Gastrocnemius medialis (tissue), 4 donors: Measurements from ENCODE around the gene CCNB2. TPM values are rescaled to one million over a fixed set of nuclear protein-coding genes. Genes with fewer than 3 reads are reported as not detected.

ENCODE experiments used
- ATAC-seq, 2 donors: fragments of 150-250 bp; one replicate each; pipeline ENCODE4 v1.9.1; 2016
- DNase-seq, 2 donors: peaks; one replicate each; pipeline ENCODE4 v3.0.0-alpha.2; 2019
- H3K27ac ChIP-seq, 4 donors: fragments of 200-600 bp; sonication (generic); 1 replicate in 1 of 4; 2 replicates in 3 of 4; pipeline ENCODE4 v1.5.1; 2016 to 2018; ENCODE audit warnings: mild to moderate bottlenecking in 2 of 4, moderate library complexity in 1 of 4
- H3K27me3 ChIP-seq, 3 donors: fragments of 200-600 bp; sonication (generic) in 2 of 3; 1 replicate in 1 of 3; 2 replicates in 2 of 3; pipeline versions ENCODE4 v1.5.1 to v1.6.0; 2016 to 2019; ENCODE audit warnings: mild to moderate bottlenecking in 1 of 3, moderate library complexity in 1 of 3
- H3K36me3 ChIP-seq, 2 donors: fragments of 200-600 bp; sonication (generic) in 1 of 2; one replicate each; pipeline ENCODE4 v1.5.1; 2017 to 2018
- H3K4me1 ChIP-seq, 2 donors: fragments of 200-600 bp; sonication (generic) in 1 of 2; one replicate each; pipeline ENCODE4 v1.5.1; 2016 to 2017; ENCODE audit warnings: mild to moderate bottlenecking in 2 of 2
- H3K4me3 ChIP-seq, 4 donors: fragments of 200-600 bp; sonication (generic) in 3 of 4; 1 replicate in 1 of 4; 2 replicates in 3 of 4; pipeline ENCODE4 v1.5.1; 2016 to 2019; ENCODE audit warnings: mild to moderate bottlenecking in 2 of 4
- H3K9me3 ChIP-seq, 3 donors: fragments of 200-600 bp; sonication (generic) in 2 of 3; 1 replicate in 1 of 3; 2 replicates in 2 of 3; pipeline ENCODE4 v1.5.1; 2016 to 2019
- POLR2A ChIP-seq, 2 donors: fragments of 450-650 bp; IDR thresholded peaks; one replicate each; pipeline ENCODE4 v1.6.1; 2017; ENCODE audit warnings: antibody characterized with exemption in 2 of 2, mild to moderate bottlenecking in 2 of 2, moderate library complexity in 2 of 2
- in situ Hi-C, 4 donors: fragments of 200-750 bp; cut with MboI; loops; one replicate each; pipeline versions ENCODE4 v1.15.0 to v1.8.0; 2017; ENCODE audit warnings: low sequenced_read_pairs in 4 of 4
- intact Hi-C: fragments of 100-400 bp; cut with DNase I; formaldehyde crosslinking; loops from one replicate; pipeline ENCODE4 v1.15.1; 2023; ENCODE audit warnings: low total_unique reads
- total RNA-seq, 4 donors: library from RNA; depleted of rRNA; stranded (reverse); fragments of >200 nt; gene quantifications; one replicate each; pipeline versions ENCODE4 v1.1.0 to v1.2.3, GENCODE V29; 2016
- TF ChIP-seq, protein P1 (sequence below), 5 experiments: fragments of 450-650 bp in 3 of 5; fragments of 200-600 bp in 2 of 5; sonication (generic) in 2 of 5; IDR thresholded peaks in 4 of 5; conservative IDR thresholded peaks in 1 of 5; 1 replicate in 4 of 5; 2 replicates in 1 of 5; pipeline ENCODE4 v1.5.1; 2016 to 2019; ENCODE audit warnings: antibody characterized with exemption in 5 of 5, mild to moderate bottlenecking in 3 of 5, moderate library complexity in 3 of 5

Gene CCNB2
- total RNA-seq, 4 donors from 2014 or later = 0.33 to 0.62 TPM; not detected in 2

DNA sequence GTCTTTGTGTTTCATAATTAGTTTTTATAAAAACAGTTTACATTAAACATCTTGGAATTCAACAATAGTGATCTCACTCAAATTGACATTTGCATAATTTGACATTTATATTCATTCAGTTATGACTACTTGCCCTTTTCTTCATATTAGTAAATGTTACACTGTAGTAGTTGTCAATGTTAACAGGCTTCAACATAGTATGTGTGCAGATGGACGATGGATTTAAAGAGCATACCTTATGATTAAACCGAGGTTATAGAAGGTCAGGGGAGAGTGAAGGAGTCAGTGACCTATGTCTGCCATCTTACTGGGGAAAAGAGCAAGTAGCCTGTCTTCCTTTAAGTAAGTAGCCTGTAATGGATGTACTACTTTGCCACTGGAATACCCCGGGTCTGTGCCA lies 8.5 kb upstream of the CCNB2 start:
- no peaks in the 10 kb centered on the region for H3K27me3 ChIP-seq
- intact Hi-C loops (no loop called here), in situ Hi-C loops (no loop called here)
- H3K4me3 ChIP-seq = no peak overlapping the region
- no peak for ATAC-seq
- H3K4me1 ChIP-seq = no peaks in the 10 kb centered on the region
- H3K36me3 ChIP-seq = peaks cover 1 to 56% of the 10 kb centered on the region in 2 donors
- TF ChIP-seq POLR2A (IDR thresholded peaks at IDR 0.05) = no peak
- TF ChIP-seq, protein P1, sequence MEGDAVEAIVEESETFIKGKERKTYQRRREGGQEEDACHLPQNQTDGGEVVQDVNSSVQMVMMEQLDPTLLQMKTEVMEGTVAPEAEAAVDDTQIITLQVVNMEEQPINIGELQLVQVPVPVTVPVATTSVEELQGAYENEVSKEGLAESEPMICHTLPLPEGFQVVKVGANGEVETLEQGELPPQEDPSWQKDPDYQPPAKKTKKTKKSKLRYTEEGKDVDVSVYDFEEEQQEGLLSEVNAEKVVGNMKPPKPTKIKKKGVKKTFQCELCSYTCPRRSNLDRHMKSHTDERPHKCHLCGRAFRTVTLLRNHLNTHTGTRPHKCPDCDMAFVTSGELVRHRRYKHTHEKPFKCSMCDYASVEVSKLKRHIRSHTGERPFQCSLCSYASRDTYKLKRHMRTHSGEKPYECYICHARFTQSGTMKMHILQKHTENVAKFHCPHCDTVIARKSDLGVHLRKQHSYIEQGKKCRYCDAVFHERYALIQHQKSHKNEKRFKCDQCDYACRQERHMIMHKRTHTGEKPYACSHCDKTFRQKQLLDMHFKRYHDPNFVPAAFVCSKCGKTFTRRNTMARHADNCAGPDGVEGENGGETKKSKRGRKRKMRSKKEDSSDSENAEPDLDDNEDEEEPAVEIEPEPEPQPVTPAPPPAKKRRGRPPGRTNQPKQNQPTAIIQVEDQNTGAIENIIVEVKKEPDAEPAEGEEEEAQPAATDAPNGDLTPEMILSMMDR (IDR thresholded peaks at IDR 0.05 in 4 of 5, conservative IDR thresholded peaks at IDR 0.05 in 1 of 5) = no peak
- no peak for DNase-seq
- no peaks in the 10 kb centered on the region for H3K9me3 ChIP-seq
- no peak overlapping the region for H3K27ac ChIP-seq

DNA sequence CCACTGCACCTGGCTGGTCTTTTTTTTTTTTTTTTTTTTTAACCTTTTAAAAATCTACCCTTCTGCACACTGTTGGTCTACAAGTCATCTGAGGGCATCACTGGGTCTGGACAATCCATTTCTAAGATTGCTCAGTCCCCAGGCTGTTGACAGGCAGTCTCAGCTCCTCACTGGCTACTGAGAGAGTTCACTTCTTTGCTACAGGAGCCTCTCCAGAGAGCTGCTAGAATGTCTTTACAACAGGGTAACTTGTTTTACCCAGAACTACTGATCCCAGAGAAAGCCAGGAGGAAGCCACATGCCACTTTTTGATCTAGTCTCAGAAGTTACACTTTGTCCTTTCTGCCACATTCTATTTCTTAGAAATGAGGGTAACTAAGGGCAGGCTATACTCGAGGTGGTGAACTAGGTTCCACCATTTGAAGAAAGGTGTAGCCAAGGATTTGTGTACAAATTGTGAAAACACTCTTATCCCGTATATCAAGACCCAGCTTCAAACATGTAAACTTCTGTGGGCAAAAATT lies 5.7 kb upstream of the CCNB2 start:
- intact Hi-C loops = no loop called here
- no peak overlapping the region for H3K27ac ChIP-seq
- in situ Hi-C loops = no loop called here
- no peaks in the 10 kb centered on the region for H3K27me3 ChIP-seq
- no peak overlapping the region for H3K4me3 ChIP-seq
- H3K4me1 ChIP-seq = peaks cover under 1 to 1% of the 10 kb centered on the region in 2 donors
- H3K9me3 ChIP-seq = no peaks in the 10 kb centered on the region
- no peak for ATAC-seq
- H3K36me3 ChIP-seq = peaks cover 0 to 30% of the 10 kb centered on the region in 2 donors
- no peak for DNase-seq
- TF ChIP-seq POLR2A (IDR thresholded peaks at IDR 0.05) = no peak
- TF ChIP-seq, protein P1 (IDR thresholded peaks at IDR 0.05 in 4 of 5, conservative IDR thresholded peaks at IDR 0.05 in 1 of 5) = no peak

DNA sequence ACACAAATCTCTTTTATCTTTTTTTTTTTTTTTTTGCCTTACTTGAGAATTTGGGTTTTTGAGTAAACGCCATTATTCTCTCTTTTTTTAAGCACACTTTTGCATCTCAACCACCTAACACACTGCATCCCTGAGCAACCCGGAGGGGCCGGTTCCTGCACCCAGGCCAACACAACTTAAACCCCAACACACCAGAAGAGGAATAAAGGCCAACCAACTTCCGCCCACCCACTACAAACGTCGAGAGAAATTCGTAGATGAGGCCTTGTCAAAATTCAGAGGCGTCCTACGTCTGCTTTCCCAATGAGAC lies 389 bp upstream of the CCNB2 start:
- in situ Hi-C loops (loop anchor here in 1 of 4 donors (10.0 kb wide), 1 partner anchor 120 kb away; the partner anchor contains the start of gene RNF111), intact Hi-C loops (loop anchor here (10.0 kb wide), 1 partner anchor 120 kb away; the partner anchor contains the start of gene RNF111)
- Histone ChIP-seq H3K4me1 (peaks cover 6 to 13% of the 10 kb centered on the region in 2 donors), H3K27me3 (no peaks in the 10 kb centered on the region), H3K36me3 (no peaks in the 10 kb centered on the region), H3K27ac (peak overlapping the region in 3 of 4 donors; percentile 52 to 65 (median 64)), H3K4me3 (peak overlapping the region; percentile 50 to 84 (median 63)), H3K9me3 (no peaks in the 10 kb centered on the region)
- no peak for TF ChIP-seq POLR2A (IDR thresholded peaks at IDR 0.05)
- TF ChIP-seq, protein P1 (IDR thresholded peaks at IDR 0.05 in 4 of 5, conservative IDR thresholded peaks at IDR 0.05 in 1 of 5) = no peak
- ATAC-seq (peak in 1 of 2 donors; percentile 42), DNase-seq (no peak)

DNA sequence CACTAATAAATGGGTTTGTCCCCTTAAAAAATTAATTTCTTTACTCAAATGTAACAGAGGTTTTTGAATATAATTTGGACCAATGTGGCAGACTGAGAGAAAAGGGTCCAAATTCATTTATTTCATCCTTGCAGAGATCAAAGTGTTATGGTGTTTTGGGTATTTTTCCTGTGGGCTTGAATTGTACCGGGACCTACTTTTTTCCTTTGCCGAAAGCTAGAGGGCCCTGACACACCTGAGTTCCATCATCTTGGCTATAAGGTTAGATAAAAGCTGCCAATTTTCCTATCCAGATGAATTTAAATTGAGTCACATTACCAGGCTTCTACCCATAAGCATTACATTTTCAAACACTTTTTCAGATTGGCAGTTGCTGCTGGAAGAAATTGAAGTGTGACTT lies 908 bp downstream of the CCNB2 start:
- H3K4me3 ChIP-seq = no peak overlapping the region

More for the DNA sequence above, 908 bp downstream of the CCNB2 start:
- intact Hi-C loops (loop anchor here (10.0 kb wide), 1 partner anchor 121 kb away; the partner anchor contains the start of gene RNF111), in situ Hi-C loops (loop anchor here in 1 of 4 donors (10.0 kb wide), 1 partner anchor 121 kb away; the partner anchor contains the start of gene RNF111)
- Histone ChIP-seq H3K9me3 (no peaks in the 10 kb centered on the region), H3K36me3 (no peaks in the 10 kb centered on the region), H3K27ac (no peak overlapping the region), H3K4me1 (peaks cover 6 to 13% of the 10 kb centered on the region in 2 donors), H3K27me3 (no peaks in the 10 kb centered on the region)
- TF ChIP-seq, protein P1 (IDR thresholded peaks at IDR 0.05 in 4 of 5, conservative IDR thresholded peaks at IDR 0.05 in 1 of 5) = no peak
- no peak for TF ChIP-seq POLR2A (IDR thresholded peaks at IDR 0.05)
- DNase-seq (no peak), ATAC-seq (no peak)
